Ishikawa (cell line): Measurements from ENCODE around the gene TKT.

Experiments used
- CREB1 ChIP-seq: IDR thresholded peaks from 2 replicates; pipeline ENCODE4 v1.6.1; 2012; ENCODE audit warnings: low read depth
- EP300 ChIP-seq: IDR thresholded peaks from 2 replicates; pipeline ENCODE4 v1.6.1; 2012; ENCODE audit warnings: borderline replicate concordance
- FOXM1 ChIP-seq: IDR thresholded peaks from 2 replicates; pipeline ENCODE4 v1.6.1; 2012; ENCODE audit warnings: low read depth, borderline replicate concordance
- MAX ChIP-seq: IDR thresholded peaks from 2 replicates; pipeline ENCODE4 v1.6.1; 2012
- RAD21 ChIP-seq: IDR thresholded peaks from 2 replicates; pipeline ENCODE4 v1.6.1; 2012; ENCODE audit warnings: low read depth
- YY1 ChIP-seq: IDR thresholded peaks from 2 replicates; pipeline ENCODE4 v1.6.1; 2012; ENCODE audit warnings: low read depth
- TF ChIP-seq, protein P1 (sequence below): IDR thresholded peaks from 2 replicates; pipeline ENCODE4 v1.6.1; 2012; ENCODE audit warnings: low read depth, mild to moderate bottlenecking

DNA sequence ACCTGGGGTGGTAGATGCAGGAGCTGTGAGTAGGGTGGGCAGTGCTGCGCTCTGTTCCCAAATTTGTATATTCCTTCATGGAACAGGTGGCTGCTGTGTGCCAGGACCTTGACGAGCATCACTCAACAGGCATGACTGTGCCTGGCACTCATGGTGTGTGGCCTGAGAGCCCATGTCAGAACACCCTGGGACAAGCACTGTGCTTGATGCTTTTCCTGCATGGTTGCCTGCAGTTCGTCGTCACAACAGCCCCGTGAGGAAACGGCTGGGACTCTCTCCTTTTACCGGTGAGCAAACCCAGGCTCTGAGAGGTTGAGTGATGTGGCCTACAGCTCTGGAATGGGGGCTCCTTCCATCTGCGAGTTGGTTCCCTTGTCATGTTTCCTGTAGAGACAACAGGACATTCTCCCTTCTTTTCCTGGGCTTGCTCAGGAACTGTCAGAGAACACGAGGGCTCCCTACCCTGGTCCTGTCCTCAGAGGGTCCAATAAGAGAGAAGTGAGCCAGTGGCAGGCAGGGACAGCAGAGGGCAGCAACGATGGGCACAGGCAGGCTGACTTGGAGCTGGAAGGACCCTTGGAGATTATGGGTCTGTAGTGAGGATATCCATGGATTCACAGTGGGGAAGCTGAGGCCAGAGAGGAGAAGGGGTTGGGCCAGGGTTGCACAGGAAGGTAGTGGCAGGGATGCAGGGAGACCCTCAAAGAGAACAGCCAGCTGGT lies 57.4 kb downstream of the TKT start:
- no peak for TF ChIP-seq EP300
- no peak for TF ChIP-seq MAX
- no peak for TF ChIP-seq FOXM1
- TF ChIP-seq CREB1, result no peak
- TF ChIP-seq YY1, result no peak
- TF ChIP-seq RAD21, result no peak
- TF ChIP-seq, protein P1, sequence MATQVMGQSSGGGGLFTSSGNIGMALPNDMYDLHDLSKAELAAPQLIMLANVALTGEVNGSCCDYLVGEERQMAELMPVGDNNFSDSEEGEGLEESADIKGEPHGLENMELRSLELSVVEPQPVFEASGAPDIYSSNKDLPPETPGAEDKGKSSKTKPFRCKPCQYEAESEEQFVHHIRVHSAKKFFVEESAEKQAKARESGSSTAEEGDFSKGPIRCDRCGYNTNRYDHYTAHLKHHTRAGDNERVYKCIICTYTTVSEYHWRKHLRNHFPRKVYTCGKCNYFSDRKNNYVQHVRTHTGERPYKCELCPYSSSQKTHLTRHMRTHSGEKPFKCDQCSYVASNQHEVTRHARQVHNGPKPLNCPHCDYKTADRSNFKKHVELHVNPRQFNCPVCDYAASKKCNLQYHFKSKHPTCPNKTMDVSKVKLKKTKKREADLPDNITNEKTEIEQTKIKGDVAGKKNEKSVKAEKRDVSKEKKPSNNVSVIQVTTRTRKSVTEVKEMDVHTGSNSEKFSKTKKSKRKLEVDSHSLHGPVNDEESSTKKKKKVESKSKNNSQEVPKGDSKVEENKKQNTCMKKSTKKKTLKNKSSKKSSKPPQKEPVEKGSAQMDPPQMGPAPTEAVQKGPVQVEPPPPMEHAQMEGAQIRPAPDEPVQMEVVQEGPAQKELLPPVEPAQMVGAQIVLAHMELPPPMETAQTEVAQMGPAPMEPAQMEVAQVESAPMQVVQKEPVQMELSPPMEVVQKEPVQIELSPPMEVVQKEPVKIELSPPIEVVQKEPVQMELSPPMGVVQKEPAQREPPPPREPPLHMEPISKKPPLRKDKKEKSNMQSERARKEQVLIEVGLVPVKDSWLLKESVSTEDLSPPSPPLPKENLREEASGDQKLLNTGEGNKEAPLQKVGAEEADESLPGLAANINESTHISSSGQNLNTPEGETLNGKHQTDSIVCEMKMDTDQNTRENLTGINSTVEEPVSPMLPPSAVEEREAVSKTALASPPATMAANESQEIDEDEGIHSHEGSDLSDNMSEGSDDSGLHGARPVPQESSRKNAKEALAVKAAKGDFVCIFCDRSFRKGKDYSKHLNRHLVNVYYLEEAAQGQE, result no peak
